PFSK-1 (cell line): ENCODE results near the gene TICRR.

Experiments used
- FOXP2 ChIP-seq: optimal IDR thresholded peaks from 2 replicates; pipeline ENCODE3; 2011; ENCODE audit warnings: borderline replicate concordance, control low read depth, inconsistent platforms; ENCODE audit not compliant: insufficient read depth; ENCODE audit errors: extremely low read length, extremely low read depth
- POLR2AphosphoS5 ChIP-seq: IDR thresholded peaks from 2 replicates; pipeline ENCODE4 v1.6.1; 2012; ENCODE audit warnings: low read depth, mild to moderate bottlenecking, control low read depth, low read length, moderate library complexity
- SIN3A ChIP-seq: IDR thresholded peaks from 2 replicates; pipeline ENCODE4 v1.6.1; 2012; ENCODE audit warnings: mild to moderate bottlenecking, low read length, moderate library complexity, borderline replicate concordance; ENCODE audit not compliant: insufficient read depth
- TAF1 ChIP-seq: IDR thresholded peaks from 2 replicates; pipeline ENCODE4 v1.6.1; 2012; ENCODE audit warnings: low read length, control low read depth, borderline replicate concordance; ENCODE audit not compliant: insufficient read depth
- TF ChIP-seq, protein P1 (sequence below), 2 experiments: IDR thresholded peaks; 2 replicates each; pipeline versions ENCODE4 v1.6.1 to v1.8.0; 2011 to 2012; ENCODE audit warnings: low read depth in 2 of 2, low read length in 2 of 2, control low read depth in 1 of 2, inconsistent platforms in 1 of 2, mild to moderate bottlenecking in 1 of 2, moderate library complexity in 1 of 2; ENCODE audit not compliant: insufficient read depth in 1 of 2

TICRR gene

DNA sequence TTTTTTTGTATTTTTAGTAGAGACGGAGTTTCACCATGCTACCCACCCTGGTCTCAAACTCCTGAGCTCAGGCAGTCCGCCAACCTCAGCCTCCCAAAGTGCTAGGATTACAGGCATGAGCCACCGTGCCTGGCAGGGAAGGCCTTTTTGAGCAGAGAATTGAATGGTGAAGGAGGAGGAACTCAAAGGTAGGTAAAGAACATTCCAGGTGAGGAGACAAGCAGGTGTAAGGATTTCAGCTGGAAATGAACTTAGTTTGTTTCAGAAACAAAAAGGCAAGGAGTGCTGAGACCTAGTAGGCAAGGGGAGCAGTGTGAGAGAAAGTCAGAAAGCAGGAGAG, 2.5 kb downstream of the TICRR start:
- TF ChIP-seq SIN3A (no peak), FOXP2 (no peak), TAF1 (no peak), POLR2AphosphoS5 (no peak)

DNA sequence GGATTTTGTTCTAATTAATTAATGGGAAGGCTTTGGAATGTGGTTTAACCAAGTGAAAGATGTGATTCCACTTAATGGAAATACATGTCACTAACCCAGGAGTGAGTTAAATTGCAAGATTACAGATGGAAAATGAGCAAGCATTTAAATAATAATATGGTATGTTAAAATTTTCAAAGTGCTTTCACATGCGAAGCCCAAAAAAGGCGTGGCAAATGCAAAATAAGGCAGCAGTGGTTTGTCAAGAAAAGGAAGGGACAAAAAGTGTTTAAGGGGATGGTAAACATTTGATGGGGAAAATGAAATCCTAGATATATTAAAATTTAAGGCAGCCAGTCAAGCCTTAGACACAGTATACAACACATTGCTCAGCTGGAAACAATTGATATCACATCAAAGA, 2.9 kb downstream of the TICRR start:
- no peak for TF ChIP-seq FOXP2
- TF ChIP-seq, protein P1, sequence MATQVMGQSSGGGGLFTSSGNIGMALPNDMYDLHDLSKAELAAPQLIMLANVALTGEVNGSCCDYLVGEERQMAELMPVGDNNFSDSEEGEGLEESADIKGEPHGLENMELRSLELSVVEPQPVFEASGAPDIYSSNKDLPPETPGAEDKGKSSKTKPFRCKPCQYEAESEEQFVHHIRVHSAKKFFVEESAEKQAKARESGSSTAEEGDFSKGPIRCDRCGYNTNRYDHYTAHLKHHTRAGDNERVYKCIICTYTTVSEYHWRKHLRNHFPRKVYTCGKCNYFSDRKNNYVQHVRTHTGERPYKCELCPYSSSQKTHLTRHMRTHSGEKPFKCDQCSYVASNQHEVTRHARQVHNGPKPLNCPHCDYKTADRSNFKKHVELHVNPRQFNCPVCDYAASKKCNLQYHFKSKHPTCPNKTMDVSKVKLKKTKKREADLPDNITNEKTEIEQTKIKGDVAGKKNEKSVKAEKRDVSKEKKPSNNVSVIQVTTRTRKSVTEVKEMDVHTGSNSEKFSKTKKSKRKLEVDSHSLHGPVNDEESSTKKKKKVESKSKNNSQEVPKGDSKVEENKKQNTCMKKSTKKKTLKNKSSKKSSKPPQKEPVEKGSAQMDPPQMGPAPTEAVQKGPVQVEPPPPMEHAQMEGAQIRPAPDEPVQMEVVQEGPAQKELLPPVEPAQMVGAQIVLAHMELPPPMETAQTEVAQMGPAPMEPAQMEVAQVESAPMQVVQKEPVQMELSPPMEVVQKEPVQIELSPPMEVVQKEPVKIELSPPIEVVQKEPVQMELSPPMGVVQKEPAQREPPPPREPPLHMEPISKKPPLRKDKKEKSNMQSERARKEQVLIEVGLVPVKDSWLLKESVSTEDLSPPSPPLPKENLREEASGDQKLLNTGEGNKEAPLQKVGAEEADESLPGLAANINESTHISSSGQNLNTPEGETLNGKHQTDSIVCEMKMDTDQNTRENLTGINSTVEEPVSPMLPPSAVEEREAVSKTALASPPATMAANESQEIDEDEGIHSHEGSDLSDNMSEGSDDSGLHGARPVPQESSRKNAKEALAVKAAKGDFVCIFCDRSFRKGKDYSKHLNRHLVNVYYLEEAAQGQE (IDR thresholded peaks at IDR 0.05; ENCODE audit: insufficient read depth in 1 of 2, low read depth in 2 of 2, low read length in 2 of 2), result no peak
- no peak for TF ChIP-seq SIN3A
- no peak for TF ChIP-seq POLR2AphosphoS5
- no peak for TF ChIP-seq TAF1

DNA sequence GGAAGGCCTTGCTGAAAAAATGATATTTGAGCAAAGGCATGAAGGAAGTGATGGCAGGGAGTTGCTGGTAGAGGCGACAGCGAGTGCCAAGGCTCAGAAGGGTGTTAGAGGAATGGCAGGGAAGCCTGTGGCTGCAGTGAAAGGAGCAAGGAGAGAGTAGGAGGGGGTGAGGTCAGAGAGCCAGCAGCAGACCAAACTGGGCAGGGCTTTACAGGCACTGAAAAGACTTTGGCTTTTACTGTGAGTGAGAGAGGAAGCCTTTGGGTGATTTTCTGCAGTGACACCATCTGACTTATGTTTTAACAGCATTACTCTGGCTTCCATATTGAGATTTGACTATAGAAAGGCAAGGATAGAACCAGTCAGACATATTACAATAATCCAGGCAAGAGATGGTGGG, 11.4 kb downstream of the TICRR start:
- TF ChIP-seq FOXP2, result no peak

DNA sequence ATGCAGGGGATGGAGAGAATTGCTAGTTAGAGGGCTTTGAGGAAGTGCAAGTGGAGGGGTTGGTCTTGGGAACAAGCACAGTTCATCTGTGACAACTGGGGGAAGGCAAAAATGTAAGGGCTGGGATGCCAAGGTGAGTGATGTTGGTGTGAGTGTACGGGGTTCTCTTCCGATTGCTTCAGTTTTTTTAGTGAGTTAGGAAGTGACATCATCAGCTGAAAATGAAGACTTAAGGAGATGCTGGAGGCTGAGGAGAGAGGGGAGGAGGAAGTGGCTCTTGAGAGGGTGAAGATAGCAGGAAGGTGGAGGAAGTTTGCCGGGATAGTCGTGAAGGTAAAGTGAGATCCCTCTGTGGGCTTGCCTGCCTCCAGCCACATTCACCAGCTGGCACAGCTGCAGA, 12.7 kb downstream of the TICRR start:
- no peak for TF ChIP-seq SIN3A
- TF ChIP-seq TAF1, result no peak
- TF ChIP-seq POLR2AphosphoS5, result no peak
- TF ChIP-seq FOXP2, result no peak
- TF ChIP-seq, protein P1 (IDR thresholded peaks at IDR 0.05; ENCODE audit: insufficient read depth in 1 of 2, low read depth in 2 of 2, low read length in 2 of 2), result no peak

DNA sequence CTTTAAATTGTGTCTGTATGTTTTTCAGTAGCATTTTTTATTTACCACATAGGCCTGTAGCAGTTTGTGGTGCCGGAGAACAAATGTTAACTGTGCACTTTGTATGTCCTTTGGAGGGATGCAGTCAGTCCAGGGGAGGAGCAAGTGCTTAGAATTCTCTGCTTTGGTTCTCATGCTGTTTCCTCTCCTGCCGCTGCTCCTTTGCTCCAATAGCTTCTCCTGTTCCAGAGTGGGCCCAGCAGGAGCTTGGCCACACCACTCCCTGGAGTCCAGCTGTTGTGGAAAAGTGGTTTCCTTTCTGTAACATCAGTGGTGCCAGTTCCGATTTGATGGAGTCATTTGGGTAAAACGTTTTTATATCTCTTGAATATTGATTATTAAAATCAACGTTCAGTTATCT, 16.6 kb downstream of the TICRR start:
- TF ChIP-seq FOXP2 (no peak), POLR2AphosphoS5 (no peak), TAF1 (no peak), SIN3A (no peak)
- TF ChIP-seq, protein P1 (IDR thresholded peaks at IDR 0.05; ENCODE audit: insufficient read depth in 1 of 2, low read depth in 2 of 2, low read length in 2 of 2), result no peak

DNA sequence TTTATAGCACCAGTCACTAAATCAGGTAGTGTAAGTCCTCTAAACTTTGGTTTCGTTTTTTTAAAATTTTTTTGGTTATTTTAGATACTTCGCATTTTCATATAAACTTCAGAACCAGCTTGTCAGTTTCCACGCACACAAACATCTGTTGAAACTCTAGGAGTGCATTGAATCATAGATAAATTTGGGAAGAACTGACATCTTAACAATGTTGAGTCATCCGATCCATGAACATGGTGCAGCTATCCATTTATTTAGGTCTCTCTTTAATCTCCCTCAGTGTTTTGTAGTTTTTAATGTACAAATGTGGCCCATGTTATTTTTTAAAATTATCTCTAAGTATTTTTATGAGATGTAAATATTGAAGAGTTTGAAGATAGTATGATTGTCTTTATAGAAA, 17.7 kb downstream of the TICRR start:
- TF ChIP-seq, protein P1 (IDR thresholded peaks at IDR 0.05; ENCODE audit: insufficient read depth in 1 of 2, low read depth in 2 of 2, low read length in 2 of 2), result no peak
- TF ChIP-seq TAF1, result no peak
- no peak for TF ChIP-seq SIN3A
- no peak for TF ChIP-seq FOXP2
